HG03108 (cell line): ENCODE results near the gene CD7.

Experiments used
- ATAC-seq: cut with Tn5 transposase; IDR thresholded peaks from one replicate; pipeline ENCODE4 v1.9.1; 2021; ENCODE audit warnings: moderate library complexity; ENCODE audit not compliant: unreplicated experiment

Gene CD7

DNA sequence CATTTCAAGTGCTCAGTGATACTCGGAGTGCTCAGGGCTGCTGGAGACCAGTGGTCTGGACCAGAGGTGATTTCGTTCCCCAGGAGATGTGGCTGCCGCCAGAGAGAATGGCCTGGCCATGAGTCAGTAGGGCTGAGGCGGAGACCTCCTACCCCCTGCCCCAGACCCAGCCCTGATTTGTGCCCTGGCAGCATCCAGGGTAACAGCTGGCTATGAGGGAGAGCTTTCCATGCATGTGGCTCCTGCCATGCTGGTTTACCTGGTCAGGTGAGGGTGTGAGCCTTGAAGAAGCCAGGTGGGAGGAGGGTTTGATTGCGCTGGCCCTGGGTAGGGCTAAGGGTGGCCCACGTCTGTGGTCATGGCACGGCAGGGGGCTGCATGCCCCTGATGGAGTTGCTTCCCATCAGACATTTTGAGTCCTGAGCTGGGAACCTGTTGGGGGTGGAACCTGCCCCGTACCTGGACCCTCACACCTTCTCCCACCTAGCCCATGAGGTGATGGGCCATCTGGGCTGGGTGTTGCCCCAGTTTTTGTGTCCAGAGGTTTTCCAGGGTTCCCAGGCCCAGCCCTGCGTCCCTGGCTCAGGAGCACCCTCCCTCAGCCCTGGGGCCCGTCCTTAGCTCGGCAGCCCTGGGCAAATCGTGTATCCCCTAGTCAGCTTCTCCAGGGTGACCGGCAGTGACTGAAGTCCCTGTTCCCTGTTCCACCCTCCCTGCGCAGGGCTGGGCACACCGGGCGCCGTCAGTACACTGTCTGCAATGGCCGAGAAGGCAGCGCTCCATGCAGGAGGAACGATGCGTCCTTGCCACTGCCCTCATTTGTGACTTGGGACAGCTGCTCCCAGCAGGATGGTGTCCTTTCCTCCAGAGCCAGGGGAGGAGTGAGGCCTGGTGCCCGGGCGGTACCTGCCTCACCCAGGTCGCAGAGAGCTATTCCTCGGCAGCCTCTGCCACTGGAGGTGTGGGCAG is 34.9 kb downstream of the CD7 start:
- ATAC-seq = no peak

DNA sequence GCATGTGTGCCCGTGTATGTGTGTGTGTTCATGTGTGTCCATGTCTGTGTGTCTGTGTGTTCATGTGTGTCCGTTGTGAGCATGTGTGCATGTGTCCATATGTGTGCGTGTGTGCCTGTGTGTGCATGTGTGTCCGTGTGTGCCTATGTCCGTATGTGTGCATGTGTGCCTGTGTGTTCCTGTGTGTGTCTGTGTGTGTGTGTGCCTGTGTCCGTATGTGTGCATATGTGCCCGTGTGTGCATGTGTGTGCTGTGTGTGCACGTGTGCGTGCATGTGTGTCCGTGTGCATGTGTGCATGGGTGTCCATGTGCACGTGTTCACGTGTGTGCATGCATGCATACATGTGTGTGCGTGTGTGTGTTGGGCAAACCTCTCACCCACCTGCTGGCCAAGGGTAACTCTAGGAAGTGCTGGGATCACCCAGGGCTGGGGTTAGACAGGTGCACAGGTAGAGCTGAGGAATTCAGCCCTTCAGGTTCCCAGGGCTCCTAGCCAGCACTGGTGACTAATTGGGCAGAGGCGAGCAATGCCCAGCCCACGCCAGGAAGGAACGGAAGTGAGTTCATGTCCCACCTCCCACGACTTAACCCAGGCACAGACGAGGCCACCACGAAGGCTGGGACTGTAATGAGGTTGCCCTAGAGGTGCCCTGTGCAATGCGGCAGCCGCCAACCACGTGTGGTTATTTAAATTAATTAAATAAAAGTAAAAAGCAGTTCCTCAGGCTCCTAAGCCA is 35.7 kb downstream of the CD7 start:
- ATAC-seq = no peak

GRCh38 chr17:82281076-82281475 is 36.3 kb downstream of the CD7 start:
- no peak for ATAC-seq

- ATAC-seq = no peak
Measured at GRCh38 chr17:82280537-82280936, 36.9 kb downstream of the CD7 start.

GRCh38 chr17:82278786-82279391 is 38.5 kb downstream of the CD7 start:
- ATAC-seq = no peak

- ATAC-seq = no peak
Measured at GRCh38 chr17:82278308-82278707, 39.1 kb downstream of the CD7 start.

- ATAC-seq = no peak
Measured at GRCh38 chr17:82277851-82278250, 39.6 kb downstream of the CD7 start.

GRCh38 chr17:82276938-82277337 is 40.5 kb downstream of the CD7 start:
- no peak for ATAC-seq

GRCh38 chr17:82275326-82275725 is 42.1 kb downstream of the CD7 start:
- ATAC-seq = no peak

GRCh38 chr17:82274134-82275020 is 43.0 kb downstream of the CD7 start:
- ATAC-seq = no peak

DNA sequence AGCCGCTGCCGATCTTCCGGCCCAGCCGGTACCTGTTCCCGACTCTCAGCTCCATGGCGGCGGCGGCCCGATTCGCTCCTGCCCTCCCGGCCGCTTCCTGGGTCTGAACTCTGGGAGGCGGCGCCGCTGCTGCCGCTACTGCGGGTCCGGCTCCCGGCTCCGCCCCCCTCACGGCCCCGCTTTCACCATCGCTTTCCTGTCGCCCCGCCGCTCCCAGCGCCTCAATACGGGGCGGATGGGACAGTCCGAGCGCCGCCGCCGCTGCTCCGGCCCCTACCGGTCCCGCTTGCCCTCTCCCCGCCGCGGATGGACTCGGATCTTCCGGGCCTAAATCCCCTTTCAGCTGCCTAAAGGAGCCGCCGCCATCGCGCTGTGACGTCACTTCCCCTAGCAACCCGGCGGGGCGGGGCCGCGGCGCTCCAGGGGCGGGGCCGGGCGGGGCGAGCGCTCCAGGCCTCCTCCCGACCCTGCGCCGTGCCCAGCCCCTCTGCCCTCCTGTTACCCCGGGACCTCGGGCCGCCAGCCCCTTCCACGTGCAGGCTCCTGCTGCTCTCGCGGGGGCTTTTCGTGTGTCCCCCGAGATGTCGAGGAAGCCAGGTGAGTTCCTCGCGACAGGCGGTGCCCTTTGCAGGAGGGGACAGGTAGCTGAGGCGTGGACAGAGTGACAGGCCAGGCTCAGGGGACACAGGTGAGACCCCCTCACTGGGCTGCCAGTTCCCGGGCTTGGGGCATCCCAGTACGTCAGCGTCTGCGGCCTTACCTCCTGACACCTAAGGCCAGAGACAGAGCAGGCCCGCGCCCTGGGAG is 43.9 kb downstream of the CD7 start, which contains the start of gene CSNK1D:
Gene CSNK1D (minus strand): TSS at position 374 of the 807 bp plus-strand sequence. CDS start 319 bp downstream, at position 55.
- peak; percentile 77 for ATAC-seq

DNA sequence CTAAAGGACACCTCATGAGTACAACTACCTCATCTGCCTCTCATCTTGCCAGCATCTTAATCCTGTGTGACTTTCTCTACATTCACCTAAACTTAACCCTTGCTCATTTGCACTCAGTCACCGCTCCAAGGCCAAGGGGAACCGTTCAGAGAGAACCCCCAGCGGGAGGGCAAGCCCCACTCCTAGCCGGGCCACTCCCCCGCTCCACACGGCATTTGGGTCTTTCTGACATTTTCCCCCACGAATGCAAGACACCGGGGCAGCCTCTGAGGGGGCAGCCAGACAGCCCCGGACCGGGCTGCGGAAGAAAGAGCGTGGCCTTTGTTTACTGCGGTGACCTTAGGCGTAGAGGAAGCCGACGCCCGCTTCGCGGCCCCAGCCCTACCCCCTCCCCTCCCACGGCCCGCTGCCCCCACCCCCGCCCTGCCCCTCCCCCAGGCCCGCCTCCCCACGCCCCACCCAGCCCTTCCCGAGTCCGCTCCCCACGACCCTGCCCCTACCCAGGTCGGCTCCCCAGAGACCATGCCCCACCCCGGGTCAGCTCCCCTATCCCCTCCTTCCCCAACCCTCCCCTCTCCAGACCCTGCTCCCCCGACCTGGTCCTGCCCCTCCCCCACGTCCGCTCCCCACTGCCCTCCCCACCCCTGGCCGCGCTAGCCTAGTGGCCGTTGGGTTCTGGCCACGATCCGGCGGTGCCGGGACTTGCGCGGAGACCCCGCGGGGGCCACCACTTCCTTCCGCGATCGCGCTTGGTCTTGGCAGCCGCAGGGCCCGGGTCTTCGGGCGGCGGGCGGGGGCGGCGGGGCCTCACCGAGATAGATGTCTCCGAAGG is 44.7 kb downstream of the CD7 start:
- no peak for ATAC-seq

GRCh38 chr17:82271401-82271800 is 46.0 kb downstream of the CD7 start:
- no peak for ATAC-seq

GRCh38 chr17:82270651-82271050 is 46.8 kb downstream of the CD7 start:
- no peak for ATAC-seq

DNA sequence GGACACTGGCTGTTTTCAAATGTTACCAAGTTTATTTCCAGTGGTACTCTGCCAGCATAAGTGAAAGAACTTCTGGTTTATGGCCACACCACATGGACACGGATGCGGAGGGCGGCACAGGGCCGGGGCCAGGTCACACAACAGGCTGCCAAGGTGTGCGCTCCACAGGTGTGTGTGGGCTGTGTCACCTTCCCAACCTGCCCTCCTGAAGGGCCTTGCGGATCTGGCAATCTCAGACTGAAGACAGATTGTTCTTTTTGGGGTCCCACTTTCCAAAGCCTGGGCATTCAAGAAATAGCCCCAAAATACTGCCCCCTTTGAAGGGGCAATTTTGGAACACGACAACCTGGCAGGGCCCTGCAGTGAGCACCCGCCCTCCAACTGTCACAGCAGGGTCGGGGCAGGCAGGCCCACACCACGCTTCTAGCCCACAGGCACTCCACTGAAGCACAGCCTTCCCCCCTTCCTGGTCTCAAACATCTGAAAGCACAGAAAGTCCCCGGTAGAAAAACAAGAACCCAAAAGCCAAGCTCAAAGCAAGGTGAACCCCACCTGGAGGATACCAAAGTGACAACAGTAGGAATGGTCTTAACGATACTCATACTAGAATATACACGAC is 47.4 kb downstream of the CD7 start:
- ATAC-seq = no peak

DNA sequence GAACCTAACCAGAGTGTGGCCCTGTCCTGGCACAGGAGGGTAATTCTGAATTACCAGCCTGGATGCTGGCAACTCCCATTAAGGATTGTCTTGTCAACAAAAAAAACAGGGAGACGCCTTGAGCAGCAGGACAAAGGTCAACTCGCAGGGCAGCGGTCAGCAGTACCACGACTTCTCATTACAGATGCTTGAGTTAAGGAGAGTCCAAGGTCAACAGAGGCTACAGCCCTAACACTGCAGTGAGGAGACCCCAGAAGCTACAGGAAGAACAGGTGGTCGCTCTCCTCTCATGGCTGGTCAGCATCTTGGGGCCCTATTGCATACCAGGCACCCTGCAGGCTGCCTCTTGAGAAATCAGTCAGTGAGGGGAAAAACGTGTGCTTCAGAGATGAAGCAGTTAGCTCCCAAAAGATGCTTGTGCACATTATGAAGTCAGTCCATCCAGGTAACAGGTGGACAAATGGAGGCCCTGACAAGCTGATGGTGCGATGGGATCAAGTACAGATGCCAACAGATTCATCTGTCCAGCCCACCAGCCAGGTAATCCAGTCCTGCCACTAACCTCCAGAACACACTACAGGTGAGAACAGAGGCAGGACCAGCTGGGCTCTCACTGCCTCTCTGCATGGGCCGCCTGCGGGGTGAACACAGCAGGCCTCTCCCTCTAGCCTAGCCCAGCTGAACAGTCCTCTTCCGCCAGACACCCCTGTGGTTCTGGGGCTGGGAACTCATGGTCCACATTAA is 48.1 kb downstream of the CD7 start:
- ATAC-seq = no peak

DNA sequence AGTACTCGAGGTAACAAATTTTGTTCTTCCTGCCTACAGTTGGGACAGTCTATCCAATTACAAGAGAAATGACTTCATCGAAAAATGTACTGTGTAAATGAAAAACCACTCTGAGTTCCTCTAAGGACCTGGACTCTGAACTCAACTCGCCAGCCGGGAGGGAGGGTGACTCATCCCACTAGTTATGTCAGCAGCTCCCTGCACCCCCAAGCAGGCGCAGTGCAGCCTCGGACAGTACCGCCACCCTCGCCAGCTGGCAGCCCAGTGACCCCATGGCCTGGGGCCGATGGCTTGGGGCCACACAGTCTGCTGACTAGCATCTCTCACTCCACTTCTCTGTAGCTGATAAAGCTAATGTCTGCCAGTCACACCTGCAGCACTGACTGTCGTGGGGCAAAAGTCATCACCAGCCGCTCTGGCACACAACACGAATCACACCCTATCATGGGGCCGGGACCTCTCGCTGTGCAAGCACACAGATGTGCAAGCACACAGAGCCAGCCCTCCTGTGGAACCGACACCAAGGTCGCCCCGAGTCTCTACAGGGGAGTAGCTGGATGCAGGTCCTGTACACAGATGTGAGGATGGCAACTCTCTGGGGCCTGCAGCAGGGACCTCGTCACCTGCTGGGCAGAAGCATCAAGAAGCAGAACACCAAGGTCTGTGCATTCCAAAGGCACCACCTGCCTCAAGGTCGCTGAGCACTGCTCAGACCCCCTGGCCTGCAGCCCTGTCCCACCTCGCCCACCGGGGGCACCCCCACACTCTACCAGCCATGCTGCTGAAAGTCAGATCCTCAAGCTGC is 49.6 kb downstream of the CD7 start:
- no peak for ATAC-seq
